Mesendoderm (in vitro differentiated cells): ENCODE data around the gene COL9A3.

Experiments
- DNase-seq: peaks from one replicate; pipeline ENCODE4 v3.0.0; 2013
- H2AK5ac ChIP-seq: 2 replicates; pipeline ENCODE4 v1.6.1; 2013; ENCODE audit warnings: low read length, inconsistent platforms
- H2BK120ac ChIP-seq: 2 replicates; pipeline ENCODE4 v1.6.1; 2013; ENCODE audit warnings: low read depth, mild to moderate bottlenecking, low read length, moderate library complexity, mixed read lengths
- H2BK15ac ChIP-seq: replicated peaks from 2 replicates; pipeline ENCODE4 v1.6.1; 2013; ENCODE audit warnings: low read depth, mild to moderate bottlenecking, moderate library complexity
- H2BK5ac ChIP-seq: 2 replicates; pipeline ENCODE4 v1.6.1; 2013; ENCODE audit warnings: low read length, inconsistent platforms
- H3K18ac ChIP-seq: 2 replicates; pipeline ENCODE4 v1.6.1; 2013; ENCODE audit warnings: mild to moderate bottlenecking, low read length, mixed read lengths
- H3K23ac ChIP-seq: one replicate; pipeline ENCODE4 v1.6.1; 2013; ENCODE audit warnings: low read length
- H3K27ac ChIP-seq: 2 replicates; pipeline ENCODE4 v1.5.1; 2013; ENCODE audit warnings: low read depth, mild to moderate bottlenecking, inconsistent platforms, low read length, moderate library complexity
- H3K27me3 ChIP-seq: 2 replicates; pipeline ENCODE4 v1.6.1; 2013; ENCODE audit warnings: low read length, control low read depth, mild to moderate bottlenecking, inconsistent platforms; ENCODE audit not compliant: insufficient read depth, poor library complexity
- H3K36me3 ChIP-seq: 2 replicates; pipeline ENCODE4 v1.6.1; 2013; ENCODE audit warnings: low read length, inconsistent platforms; ENCODE audit not compliant: control insufficient read depth, insufficient read depth
- H3K4ac ChIP-seq: one replicate; pipeline ENCODE4 v1.6.1; 2013; ENCODE audit warnings: low read depth, mild to moderate bottlenecking, low read length, moderate library complexity
- H3K4me1 ChIP-seq: 2 replicates; pipeline ENCODE4 v1.6.1; 2013; ENCODE audit warnings: low read depth, low read length, inconsistent platforms; ENCODE audit not compliant: control insufficient read depth
- H3K4me2 ChIP-seq: 2 replicates; pipeline ENCODE4 v1.6.1; 2013; ENCODE audit warnings: low read length
- H3K4me3 ChIP-seq: 2 replicates; pipeline ENCODE4 v1.5.1; 2013; ENCODE audit warnings: mild to moderate bottlenecking, low read length
- H3K56ac ChIP-seq: one replicate; pipeline ENCODE4 v1.6.1; 2013; ENCODE audit warnings: low read length
- H3K79me1 ChIP-seq: 2 replicates; pipeline ENCODE4 v1.6.1; 2013; ENCODE audit warnings: low read length, inconsistent platforms
- H3K79me2 ChIP-seq: 2 replicates; pipeline ENCODE4 v1.6.1; 2013; ENCODE audit warnings: mild to moderate bottlenecking, low read length; ENCODE audit not compliant: control insufficient read depth, insufficient read depth
- H3K9ac ChIP-seq: 2 replicates; pipeline ENCODE4 v1.6.1; 2013; ENCODE audit warnings: low read length, inconsistent platforms
- H4K5ac ChIP-seq: one replicate; pipeline ENCODE4 v1.6.1; 2013; ENCODE audit warnings: low read length
- H4K8ac ChIP-seq: one replicate; pipeline ENCODE4 v1.6.1; 2013; ENCODE audit warnings: low read depth, mild to moderate bottlenecking, control low read depth, low read length, moderate library complexity
- WGBS: extraction: QIAGEN DNeasy Blood & Tissue Kit; methylation state at CpG from one replicate; pipeline ENCODE4 v1.1.7; 2013; ENCODE audit warnings: low lambda C conversion rate, missing lambda C conversion rate; ENCODE audit not compliant: insufficient coverage; ENCODE audit errors: extremely low coverage; 5-methylcytosine and 5-hydroxymethylcytosine counted together

Gene COL9A3

DNA sequence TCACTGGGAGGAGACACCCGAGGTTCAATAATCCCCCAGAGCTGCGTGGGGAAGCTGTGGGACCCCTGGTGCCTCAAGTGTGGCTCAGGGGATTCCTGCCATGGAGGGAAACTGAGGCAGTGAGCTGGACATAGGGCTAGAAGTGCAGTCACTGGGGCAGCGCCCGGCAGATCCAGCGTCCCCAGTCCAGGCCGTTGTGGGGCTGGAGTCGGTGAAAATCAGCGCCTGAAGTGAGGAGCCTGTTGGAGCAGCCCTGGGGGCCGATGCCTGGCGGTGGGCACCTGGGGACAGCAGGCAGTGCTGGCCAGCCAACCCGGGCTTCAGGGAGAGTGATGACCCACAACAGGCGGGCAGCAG, 2.2 kb upstream of the COL9A3 start:
- Histone ChIP-seq H3K4me3 (no peak overlapping the region), H2BK120ac (no peak overlapping the region), H3K27ac (no peak overlapping the region), H3K36me3 (peaks cover 2% of the 10 kb centered on the region), H3K18ac (peak overlapping the region; percentile 12), H3K4ac (no peak overlapping the region), H3K79me1 (no peaks in the 10 kb centered on the region), H3K9ac (no peak overlapping the region), H3K27me3 (no peaks in the 10 kb centered on the region), H4K8ac (no peak overlapping the region), H3K56ac (peak overlapping the region; percentile 49), H3K4me2 (no peak overlapping the region), H3K23ac (no peak overlapping the region), H4K5ac (no peak overlapping the region), H2BK15ac (no peak overlapping the region), H2BK5ac (no peak overlapping the region), H3K4me1 (peaks cover 2% of the 10 kb centered on the region), H2AK5ac (no peak overlapping the region), H3K79me2 (no peaks in the 10 kb centered on the region)
- no CpG with 5 or more reads among the region's 12 CpGs for WGBS
- DNase-seq = no peak

- Histone ChIP-seq H3K79me1 (no peaks in the 10 kb centered on the region), H3K4ac (peak overlapping the region; percentile 41), H3K36me3 (no peaks in the 10 kb centered on the region), H2BK5ac (no peak overlapping the region), H3K27ac (peak overlapping the region; percentile 80), H3K79me2 (no peaks in the 10 kb centered on the region), H3K4me1 (peaks cover 2% of the 10 kb centered on the region), H3K4me2 (peak overlapping the region; percentile 30), H3K56ac (peak overlapping the region; percentile 83), H3K4me3 (no peak overlapping the region), H4K8ac (no peak overlapping the region), H2BK15ac (no peak overlapping the region), H2AK5ac (peak overlapping the region; percentile 55), H3K23ac (no peak overlapping the region), H2BK120ac (no peak overlapping the region), H3K27me3 (no peaks in the 10 kb centered on the region), H3K18ac (peak overlapping the region; percentile 12), H4K5ac (no peak overlapping the region), H3K9ac (peak overlapping the region; percentile 64)
- peak; percentile 91 for DNase-seq
- WGBS = no CpG with 5 or more reads among the region's 24 CpGs
Measured at GRCh38 chr20:62815066-62815991, 1.5 kb upstream of the COL9A3 start.

DNA sequence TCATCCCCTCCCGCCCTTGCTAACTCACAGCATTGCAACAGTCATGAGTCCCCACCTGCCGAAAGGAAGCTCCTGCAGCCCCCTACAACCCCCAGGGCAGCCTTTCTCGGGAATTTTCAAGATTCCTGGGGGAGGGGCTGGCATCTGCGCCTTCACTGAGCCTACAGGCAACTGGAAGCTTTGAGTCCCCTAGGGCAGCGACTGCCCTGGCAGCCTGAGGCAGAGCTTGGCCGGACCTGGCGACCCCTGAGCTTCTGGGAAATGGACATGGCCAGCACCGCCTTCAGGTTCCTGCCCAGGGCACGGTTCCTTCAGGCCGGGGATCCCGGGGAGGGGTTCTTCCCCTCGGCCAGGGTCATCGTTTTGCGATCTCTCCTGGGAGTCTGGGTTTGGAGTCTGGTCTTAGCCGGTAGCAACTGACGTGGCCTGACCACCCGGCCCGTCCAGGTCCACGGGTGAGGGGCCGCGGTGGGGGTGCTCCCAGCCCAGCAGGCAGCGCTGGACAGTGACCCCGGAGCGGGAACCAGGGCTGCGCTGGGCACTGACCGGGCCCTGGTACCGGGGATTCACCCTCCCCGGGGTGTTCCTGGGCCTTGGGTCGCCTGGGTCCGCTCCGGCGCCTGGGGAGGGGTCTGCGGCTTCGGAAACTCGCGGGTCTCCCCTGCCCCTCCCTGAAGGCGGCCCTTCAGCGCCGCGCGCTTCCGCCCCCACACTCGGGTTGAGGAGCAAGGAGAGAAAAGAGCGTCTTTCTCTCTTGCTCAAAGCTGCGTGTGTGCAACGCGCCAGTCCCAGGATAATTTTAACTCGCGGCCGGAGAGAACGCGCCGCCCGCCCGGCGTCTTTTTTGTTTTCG, 593 bp upstream of the COL9A3 start:
- peak overlapping the region; percentile 95 for H3K18ac ChIP-seq
- peak; percentile 98 for DNase-seq
- H2AK5ac ChIP-seq = no peak overlapping the region
- H3K27ac ChIP-seq = peak overlapping the region; percentile 80
- H2BK15ac ChIP-seq = no peak overlapping the region
- H3K79me2 ChIP-seq = no peaks in the 10 kb centered on the region
- no peaks in the 10 kb centered on the region for H3K27me3 ChIP-seq
- H3K56ac ChIP-seq = peak overlapping the region; percentile 86
- peak overlapping the region; percentile 30 for H3K4me2 ChIP-seq
- H3K36me3 ChIP-seq = no peaks in the 10 kb centered on the region
- peak overlapping the region; percentile 97 for H2BK120ac ChIP-seq
- no peaks in the 10 kb centered on the region for H3K79me1 ChIP-seq
- peak overlapping the region; percentile 64 for H3K9ac ChIP-seq
- H3K4me3 ChIP-seq = peak overlapping the region; percentile 5
- H3K23ac ChIP-seq = peak overlapping the region; percentile 86
- WGBS = no CpG with 5 or more reads among the region's 57 CpGs
- H3K4ac ChIP-seq = peak overlapping the region; percentile 87
- no peak overlapping the region for H4K8ac ChIP-seq
- H3K4me1 ChIP-seq = peaks cover 2% of the 10 kb centered on the region
- no peak overlapping the region for H2BK5ac ChIP-seq
- no peak overlapping the region for H4K5ac ChIP-seq

DNA sequence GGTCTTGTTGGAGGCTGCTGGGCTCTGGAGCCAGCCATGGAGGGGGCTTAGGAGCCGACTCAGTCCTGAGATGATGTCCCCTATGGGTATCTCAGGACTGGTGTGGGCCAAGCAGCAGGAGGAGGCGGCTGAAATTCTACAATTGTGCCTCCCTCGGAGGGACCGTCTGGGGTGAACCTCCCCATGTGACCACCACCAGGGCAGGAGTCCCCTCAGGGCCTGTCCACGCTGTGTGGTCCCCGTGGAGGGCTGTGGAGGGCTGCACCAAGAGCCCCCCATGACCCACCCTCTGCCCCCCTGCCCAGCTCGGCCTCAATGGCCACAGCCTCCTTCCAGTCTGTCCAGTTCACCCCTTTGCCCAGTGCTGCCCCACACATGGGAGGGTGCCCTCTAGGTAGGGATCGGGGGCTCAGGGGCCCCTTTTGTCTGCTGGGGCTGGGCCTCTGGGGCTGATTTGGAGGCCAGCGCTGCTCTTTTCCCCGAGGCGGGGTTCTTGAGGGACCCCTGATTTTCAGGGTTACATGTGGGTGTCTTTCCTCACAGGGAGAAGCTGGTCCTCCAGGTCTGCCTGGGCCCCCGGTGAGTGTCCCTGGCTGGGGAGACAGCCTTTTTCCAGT, 1.2 kb downstream of the COL9A3 start:
- Histone ChIP-seq H2BK15ac (no peak overlapping the region), H3K56ac (peak overlapping the region; percentile 84), H3K23ac (no peak overlapping the region), H3K18ac (peak overlapping the region; percentile 19), H3K27me3 (no peaks in the 10 kb centered on the region), H3K4me1 (peaks cover 2% of the 10 kb centered on the region), H3K4ac (peak overlapping the region; percentile 17), H3K27ac (no peak overlapping the region), H2AK5ac (no peak overlapping the region), H2BK120ac (no peak overlapping the region), H4K5ac (no peak overlapping the region), H4K8ac (no peak overlapping the region), H3K36me3 (no peaks in the 10 kb centered on the region), H3K4me2 (no peak overlapping the region), H3K4me3 (no peak overlapping the region), H2BK5ac (no peak overlapping the region), H3K79me1 (no peaks in the 10 kb centered on the region), H3K79me2 (no peaks in the 10 kb centered on the region), H3K9ac (peak overlapping the region; percentile 72)
- WGBS = no CpG with 5 or more reads among the region's 12 CpGs
- DNase-seq = no peak

GRCh38 chr20:62818592-62819493, 2.0 kb downstream of the COL9A3 start:
- Histone ChIP-seq H3K56ac (peak overlapping the region; percentile 49), H4K8ac (no peak overlapping the region), H3K9ac (no peak overlapping the region), H3K27me3 (no peaks in the 10 kb centered on the region), H2AK5ac (no peak overlapping the region), H3K36me3 (no peaks in the 10 kb centered on the region), H2BK15ac (no peak overlapping the region), H3K4ac (no peak overlapping the region), H3K18ac (no peak overlapping the region), H3K27ac (no peak overlapping the region), H3K4me1 (peaks cover 2% of the 10 kb centered on the region), H2BK120ac (no peak overlapping the region), H3K79me2 (no peaks in the 10 kb centered on the region), H3K4me3 (no peak overlapping the region), H2BK5ac (no peak overlapping the region), H3K79me1 (no peaks in the 10 kb centered on the region), H3K23ac (no peak overlapping the region), H4K5ac (no peak overlapping the region), H3K4me2 (no peak overlapping the region)
- WGBS = no CpG with 5 or more reads among the region's 25 CpGs
- DNase-seq = no peak
